HEK293 (cell line): ENCODE measurements around the gene TCTN1.

ENCODE experiments used
- CTCF ChIA-PET: fragments of 350-600 bp; formaldehyde crosslinking; extraction: SDS; loops from one replicate; lab custom pipeline; 2021; ENCODE audit warnings: antibody characterized with exemption; lab: Yijun Ruan, JAX
- POLR2A ChIA-PET: fragments of 300-600 bp; formaldehyde crosslinking; extraction: SDS; loops from one replicate; lab custom pipeline; 2020; ENCODE audit warnings: antibody characterized with exemption, inconsistent platforms; lab: Yijun Ruan, JAX
- H3K27ac ChIP-seq: fragments of 200-500 bp; sonication (Bioruptor generic); 2 replicates; pipeline ENCODE4 v1.5.1; 2014; ENCODE audit warnings: low read depth, low read length, control low read depth, inconsistent platforms; ENCODE audit errors: extremely low read depth
- H3K36me3 ChIP-seq, 2 experiments: fragments of 200-500 bp in 1 of 2; sonication (Bioruptor generic) in 1 of 2; 1 replicate in 1 of 2; 2 replicates in 1 of 2; pipeline ENCODE4 v1.5.1; 2014 to 2017; ENCODE audit warnings: inconsistent platforms in 2 of 2, low read length in 2 of 2; ENCODE audit not compliant: control insufficient read depth in 2 of 2, insufficient read depth in 1 of 2
- H3K4me1 ChIP-seq: fragments of 200-500 bp; sonication (Bioruptor generic); 2 replicates; pipeline ENCODE4 v1.5.1; 2014; ENCODE audit warnings: mild to moderate bottlenecking, low read length, inconsistent platforms; ENCODE audit not compliant: control insufficient read depth, insufficient read depth
- H3K4me3 ChIP-seq: 2 replicates; pipeline ENCODE4 v1.5.1; 2011; ENCODE audit warnings: low read depth, mild to moderate bottlenecking, control low read depth, low read length, moderate library complexity
- H3K9me3 ChIP-seq: fragments of 200-500 bp; sonication (Bioruptor generic); 2 replicates; pipeline ENCODE4 v1.5.1; 2014; ENCODE audit warnings: low read depth, low read length, inconsistent platforms; ENCODE audit not compliant: control insufficient read depth, insufficient read depth
- KLF17 ChIP-seq: fragments of 450-650 bp; formaldehyde crosslinking; IDR thresholded peaks from 2 replicates; pipeline ENCODE4 v1.5.1; 2016; ENCODE audit warnings: missing biosample characterization, missing genetic modification characterization
- PRDM1 ChIP-seq: fragments of 450-650 bp; formaldehyde crosslinking; IDR thresholded peaks from 2 replicates; pipeline ENCODE4; 2016; ENCODE audit warnings: missing biosample characterization, missing genetic modification characterization
- RBAK ChIP-seq: fragments of 450-650 bp; formaldehyde crosslinking; IDR thresholded peaks from 2 replicates; pipeline ENCODE4 v1.5.1; 2016; ENCODE audit warnings: missing biosample characterization, missing genetic modification characterization
- SCRT2 ChIP-seq: fragments of 450-650 bp; formaldehyde crosslinking; IDR thresholded peaks from 2 replicates; pipeline ENCODE4 v1.5.1; 2016; ENCODE audit warnings: missing biosample characterization, missing genetic modification characterization
- SP7 ChIP-seq: fragments of 450-650 bp; formaldehyde crosslinking; IDR thresholded peaks from 2 replicates; pipeline ENCODE4 v1.5.1; 2016; ENCODE audit warnings: missing biosample characterization, missing genetic modification characterization
- WT1 ChIP-seq: fragments of 450-650 bp; formaldehyde crosslinking; IDR thresholded peaks from 2 replicates; pipeline ENCODE4 v1.5.1; 2016; ENCODE audit warnings: missing biosample characterization, missing genetic modification characterization
- ZBTB11 ChIP-seq: fragments of 450-650 bp; formaldehyde crosslinking; conservative IDR thresholded peaks from 2 replicates; pipeline ENCODE4 v1.5.1; 2016; ENCODE audit warnings: low read depth, missing biosample characterization, missing genetic modification characterization
- ZNF174 ChIP-seq: fragments of 450-650 bp; formaldehyde crosslinking; IDR thresholded peaks from 2 replicates; pipeline ENCODE4 v1.5.0; 2017; ENCODE audit warnings: missing biosample characterization, mild to moderate bottlenecking, missing genetic modification characterization
- ZNF354C ChIP-seq: fragments of 450-650 bp; formaldehyde crosslinking; IDR thresholded peaks from 2 replicates; pipeline ENCODE4 v1.5.1; 2016; ENCODE audit warnings: missing biosample characterization, missing genetic modification characterization, low read depth, borderline replicate concordance
- ZNF394 ChIP-seq: fragments of 450-650 bp; formaldehyde crosslinking; IDR thresholded peaks from 2 replicates; pipeline ENCODE4 v1.5.1; 2016; ENCODE audit warnings: missing biosample characterization, missing genetic modification characterization, mild to moderate bottlenecking, moderate library complexity, borderline replicate concordance
- ZNF660 ChIP-seq: fragments of 450-650 bp; IDR thresholded peaks from 2 replicates; pipeline ENCODE4 v1.5.1; 2018; ENCODE audit warnings: missing biosample characterization, mild to moderate bottlenecking, missing genetic modification characterization
- ZNF747 ChIP-seq: fragments of 450-650 bp; formaldehyde crosslinking; IDR thresholded peaks from 2 replicates; pipeline ENCODE4 v1.5.1; 2016; ENCODE audit warnings: missing biosample characterization, missing genetic modification characterization
- TF ChIP-seq, protein P1 (sequence below): fragments of 450-650 bp; formaldehyde crosslinking; IDR thresholded peaks from 2 replicates; pipeline ENCODE4 v1.5.1; 2016; ENCODE audit warnings: missing biosample characterization, missing genetic modification characterization
- TF ChIP-seq, protein P2 (sequence below): fragments of 450-650 bp; formaldehyde crosslinking; IDR thresholded peaks from 2 replicates; pipeline ENCODE4 v1.5.1; 2017; ENCODE audit warnings: missing biosample characterization, missing genetic modification characterization

The TCTN1 gene

GRCh38 chr12:110590806-110591326, 23.1 kb upstream of the TCTN1 start:
- Histone ChIP-seq H3K9me3 (no peaks in the 10 kb centered on the region), H3K4me3 (no peak overlapping the region), H3K4me1 (peaks cover 6% of the 10 kb centered on the region; the same call in 1 of the 2 replicates), H3K27ac (no peak overlapping the region), H3K36me3 (no peaks in the 10 kb centered on the region)
- ChIA-PET CTCF (interaction anchor here (0.6 to 4.7 kb wide), 3 partner anchors 10 to 1197 kb away, joined by 4 to 26 read pairs (median 4); no protein-coding TSS in a partner anchor), POLR2A (interaction anchor here (0.6 kb wide), 1 partner anchor 142 kb away, joined by 9 read pairs; no protein-coding TSS in a partner anchor)
- TF ChIP-seq ZNF354C (tag by site-specific recombination) (no peak), ZNF660 (tag by site-specific recombination) (no peak), ZNF747 (tag by site-specific recombination) (no peak), RBAK (tag by site-specific recombination) (no peak), PRDM1 (tag by site-specific recombination) (peak; percentile 63), ZBTB11 (tag by site-specific recombination) (no peak), ZNF394 (tag by site-specific recombination) (no peak), KLF17 (tag by site-specific recombination) (no peak)

GRCh38 chr12:110591451-110592051, 22.4 kb upstream of the TCTN1 start:
- POLR2A ChIA-PET, result no interaction called here

More at GRCh38 chr12:110591451-110592051, 22.4 kb upstream of the TCTN1 start:
- CTCF ChIA-PET, result interaction anchor here (4.7 kb wide), 1 partner anchor 10 kb away, joined by 26 read pairs; no protein-coding TSS in a partner anchor
- no peaks in the 10 kb centered on the region for H3K9me3 ChIP-seq
- H3K27ac ChIP-seq, result peak overlapping the region; percentile 42; the same call in 1 of the 2 replicates
- H3K4me1 ChIP-seq, result peaks cover 6% of the 10 kb centered on the region; the same call in 1 of the 2 replicates
- H3K4me3 ChIP-seq, result no peak overlapping the region
- H3K36me3 ChIP-seq, result no peaks in the 10 kb centered on the region
- 0 out of 2 replicates have a peak, but pooled peaks have one; percentile 11 for TF ChIP-seq WT1
- TF ChIP-seq, protein P1, sequence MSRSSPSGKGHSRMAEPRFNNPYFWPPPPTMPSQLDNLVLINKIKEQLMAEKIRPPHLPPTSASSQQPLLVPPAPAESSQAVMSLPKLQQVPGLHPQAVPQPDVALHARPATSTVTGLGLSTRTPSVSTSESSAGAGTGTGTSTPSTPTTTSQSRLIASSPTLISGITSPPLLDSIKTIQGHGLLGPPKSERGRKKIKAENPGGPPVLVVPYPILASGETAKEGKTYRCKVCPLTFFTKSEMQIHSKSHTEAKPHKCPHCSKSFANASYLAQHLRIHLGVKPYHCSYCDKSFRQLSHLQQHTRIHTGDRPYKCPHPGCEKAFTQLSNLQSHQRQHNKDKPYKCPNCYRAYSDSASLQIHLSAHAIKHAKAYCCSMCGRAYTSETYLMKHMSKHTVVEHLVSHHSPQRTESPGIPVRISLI (tag by site-specific recombination), result no peak
- TF ChIP-seq ZNF174 (tag by site-specific recombination), result no peak
- TF ChIP-seq, protein P2, sequence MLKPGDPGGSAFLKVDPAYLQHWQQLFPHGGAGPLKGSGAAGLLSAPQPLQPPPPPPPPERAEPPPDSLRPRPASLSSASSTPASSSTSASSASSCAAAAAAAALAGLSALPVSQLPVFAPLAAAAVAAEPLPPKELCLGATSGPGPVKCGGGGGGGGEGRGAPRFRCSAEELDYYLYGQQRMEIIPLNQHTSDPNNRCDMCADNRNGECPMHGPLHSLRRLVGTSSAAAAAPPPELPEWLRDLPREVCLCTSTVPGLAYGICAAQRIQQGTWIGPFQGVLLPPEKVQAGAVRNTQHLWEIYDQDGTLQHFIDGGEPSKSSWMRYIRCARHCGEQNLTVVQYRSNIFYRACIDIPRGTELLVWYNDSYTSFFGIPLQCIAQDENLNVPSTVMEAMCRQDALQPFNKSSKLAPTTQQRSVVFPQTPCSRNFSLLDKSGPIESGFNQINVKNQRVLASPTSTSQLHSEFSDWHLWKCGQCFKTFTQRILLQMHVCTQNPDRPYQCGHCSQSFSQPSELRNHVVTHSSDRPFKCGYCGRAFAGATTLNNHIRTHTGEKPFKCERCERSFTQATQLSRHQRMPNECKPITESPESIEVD, result peak; percentile 77
- peak; percentile 66; the same call in 1 of the 2 replicates for TF ChIP-seq SP7 (tag by site-specific recombination)
- TF ChIP-seq SCRT2 (tag by site-specific recombination), result 0 out of 2 replicates have a peak, but pooled peaks have one; percentile 35
